Mammary epithelial cell (primary cell): ENCODE measurements around the gene RECK.

Source experiments
- EZH2 ChIP-seq: IDR thresholded peaks from 2 replicates; pipeline ENCODE4 v1.6.1; 2012; ENCODE audit warnings: low read length, inconsistent platforms, borderline replicate concordance
- TF ChIP-seq, protein P1 (sequence below), 2 donors: IDR thresholded peaks in 1 of 2; conservative IDR thresholded peaks in 1 of 2; 2 replicates each; pipeline ENCODE4 v1.5.1; 2011 to 2012; ENCODE audit warnings: inconsistent platforms in 2 of 2, low read length in 2 of 2, mild to moderate bottlenecking in 2 of 2, control low read depth in 1 of 2, low read depth in 1 of 2; ENCODE audit not compliant: insufficient read depth in 1 of 2; ENCODE audit errors: extremely low read depth in 1 of 2

GRCh38 chr9:36018891-36019720 lies 17.6 kb upstream of the RECK start:
- TF ChIP-seq, protein P1, sequence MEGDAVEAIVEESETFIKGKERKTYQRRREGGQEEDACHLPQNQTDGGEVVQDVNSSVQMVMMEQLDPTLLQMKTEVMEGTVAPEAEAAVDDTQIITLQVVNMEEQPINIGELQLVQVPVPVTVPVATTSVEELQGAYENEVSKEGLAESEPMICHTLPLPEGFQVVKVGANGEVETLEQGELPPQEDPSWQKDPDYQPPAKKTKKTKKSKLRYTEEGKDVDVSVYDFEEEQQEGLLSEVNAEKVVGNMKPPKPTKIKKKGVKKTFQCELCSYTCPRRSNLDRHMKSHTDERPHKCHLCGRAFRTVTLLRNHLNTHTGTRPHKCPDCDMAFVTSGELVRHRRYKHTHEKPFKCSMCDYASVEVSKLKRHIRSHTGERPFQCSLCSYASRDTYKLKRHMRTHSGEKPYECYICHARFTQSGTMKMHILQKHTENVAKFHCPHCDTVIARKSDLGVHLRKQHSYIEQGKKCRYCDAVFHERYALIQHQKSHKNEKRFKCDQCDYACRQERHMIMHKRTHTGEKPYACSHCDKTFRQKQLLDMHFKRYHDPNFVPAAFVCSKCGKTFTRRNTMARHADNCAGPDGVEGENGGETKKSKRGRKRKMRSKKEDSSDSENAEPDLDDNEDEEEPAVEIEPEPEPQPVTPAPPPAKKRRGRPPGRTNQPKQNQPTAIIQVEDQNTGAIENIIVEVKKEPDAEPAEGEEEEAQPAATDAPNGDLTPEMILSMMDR (conservative IDR thresholded peaks at IDR 0.05 in 1 of 2, IDR thresholded peaks at IDR 0.05 in 1 of 2; ENCODE audit: extremely low read depth in 1 of 2, insufficient read depth in 1 of 2, low read depth in 1 of 2, low read length in 2 of 2): no peak
- TF ChIP-seq EZH2: no peak
